ENCODE measurements around the gene TRPC6.
A peak's percentile ranks its signal among the peaks of the same experiment; 100 is the strongest.
"Not testable (repeated sequence)": the region's sequence is repeated elsewhere in the genome, so short reads cannot be mapped to it uniquely, and the experiment has no call there.

Gene TRPC6

DNA sequence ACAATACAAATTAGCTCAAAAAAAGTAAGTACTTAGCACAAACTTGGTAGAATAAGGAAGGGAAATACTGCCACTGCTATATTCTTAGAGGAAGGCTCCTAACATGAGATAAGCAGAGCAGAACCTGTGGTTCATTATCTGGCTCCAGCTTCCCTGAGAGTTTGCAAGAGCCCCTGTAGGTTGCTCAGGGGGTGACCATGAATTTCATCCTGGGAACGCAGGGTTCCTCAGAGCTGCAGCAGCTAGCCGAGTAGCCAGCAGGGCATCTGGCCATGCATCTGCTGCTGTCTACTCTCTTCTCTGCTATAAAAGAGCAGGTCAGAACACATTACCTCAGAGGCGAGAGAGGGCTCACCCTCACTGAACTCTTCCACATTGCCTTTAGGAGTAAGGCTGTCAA is 67.3 kb downstream of the TRPC6 start:
- no peak for DNase-seq

DNA sequence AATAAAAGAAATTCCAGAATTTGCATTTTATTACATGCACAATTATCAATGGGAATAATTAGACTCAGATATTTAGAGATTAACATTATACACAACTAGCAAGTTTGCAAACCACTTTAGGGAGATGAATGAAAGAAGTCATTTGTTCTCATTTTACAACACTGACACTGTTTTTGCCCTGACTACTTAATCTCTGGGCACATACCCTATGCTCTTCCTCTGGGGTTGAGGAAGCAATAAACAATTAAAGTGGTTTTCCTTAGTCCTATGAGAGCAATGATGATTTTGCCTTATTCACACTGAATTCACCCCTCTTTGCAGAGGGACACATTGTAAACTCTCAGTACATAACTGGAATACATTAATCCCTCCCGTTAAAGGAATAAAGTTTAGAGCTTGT is 72.7 kb downstream of the TRPC6 start:
- no peak for DNase-seq

DNA sequence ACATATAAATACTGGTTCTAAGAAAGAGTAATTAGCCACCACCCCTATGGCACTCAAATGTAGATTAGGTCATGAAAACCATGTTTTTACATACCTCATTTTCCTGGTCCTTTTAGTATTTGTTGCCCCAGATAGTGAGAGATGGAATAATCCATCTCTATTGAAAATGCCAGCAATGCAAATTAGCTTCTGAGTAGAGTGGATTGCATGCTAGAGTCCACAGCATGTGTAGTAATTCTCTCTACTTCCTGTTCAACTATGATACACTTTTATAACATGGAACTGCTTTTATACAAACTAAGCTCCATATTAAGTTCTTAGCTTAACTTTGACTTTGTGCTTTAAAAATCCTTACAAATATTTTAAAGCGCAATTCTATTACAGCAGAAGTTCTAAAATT is 73.2 kb downstream of the TRPC6 start:
- DNase-seq = no peak

DNA sequence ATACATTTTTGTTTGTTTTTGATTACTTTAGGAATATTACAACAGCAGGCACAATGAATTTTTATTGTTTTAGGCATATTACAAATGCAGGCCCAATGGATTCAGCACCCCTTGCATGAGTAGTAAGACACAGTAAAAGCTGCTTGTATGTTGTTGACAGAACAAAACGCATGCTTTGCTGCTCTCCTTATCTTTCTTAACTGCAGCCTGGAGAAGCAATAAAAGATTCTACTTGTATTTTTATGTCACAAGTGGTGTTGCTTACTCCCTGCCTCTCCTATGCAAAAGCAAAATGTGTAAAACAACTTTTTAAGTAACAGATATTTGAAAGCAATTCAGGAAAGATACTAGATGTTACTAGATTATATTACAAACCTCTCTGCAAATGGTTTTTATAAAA is 73.9 kb downstream of the TRPC6 start:
- no peak for DNase-seq

DNA sequence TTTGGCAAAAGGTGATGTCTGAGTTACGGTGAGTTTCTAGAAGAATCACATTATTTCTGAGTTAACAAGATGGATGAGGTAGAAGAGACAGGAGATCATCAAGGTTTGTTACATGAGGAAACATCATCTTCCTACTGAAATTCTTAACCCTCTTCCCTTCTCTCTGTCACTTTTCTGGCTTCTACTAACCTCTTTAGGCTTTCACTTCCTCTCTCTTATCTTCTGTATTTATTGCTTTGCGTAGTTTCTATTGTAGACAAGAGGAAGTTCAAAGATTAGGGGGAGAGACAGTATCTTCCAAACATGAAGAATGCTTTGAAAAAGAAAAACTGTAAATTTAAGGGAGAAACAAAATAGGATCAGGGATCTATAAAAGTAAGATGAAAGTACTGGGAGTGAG is 75.4 kb downstream of the TRPC6 start:
- no peak for DNase-seq

DNA sequence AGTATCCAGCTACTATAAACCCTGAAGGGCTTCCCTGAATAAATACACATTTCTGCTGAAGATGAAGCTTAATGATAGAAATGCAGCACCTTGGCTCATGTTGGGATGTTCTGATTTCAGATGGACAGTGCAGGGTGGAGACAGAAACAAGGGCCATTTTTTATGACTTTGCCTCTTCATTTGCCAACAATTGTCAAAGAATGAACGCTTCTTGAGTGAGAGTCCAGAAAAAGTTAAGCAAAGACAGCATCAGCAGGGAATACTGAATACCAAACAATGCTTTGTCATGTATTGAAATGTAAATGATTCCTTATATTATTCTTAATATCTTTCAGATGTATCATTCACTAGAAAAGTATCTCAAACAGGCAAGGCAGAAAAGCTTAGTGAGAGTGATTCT is 84.9 kb downstream of the TRPC6 start:
- DNase-seq = no peak

DNA sequence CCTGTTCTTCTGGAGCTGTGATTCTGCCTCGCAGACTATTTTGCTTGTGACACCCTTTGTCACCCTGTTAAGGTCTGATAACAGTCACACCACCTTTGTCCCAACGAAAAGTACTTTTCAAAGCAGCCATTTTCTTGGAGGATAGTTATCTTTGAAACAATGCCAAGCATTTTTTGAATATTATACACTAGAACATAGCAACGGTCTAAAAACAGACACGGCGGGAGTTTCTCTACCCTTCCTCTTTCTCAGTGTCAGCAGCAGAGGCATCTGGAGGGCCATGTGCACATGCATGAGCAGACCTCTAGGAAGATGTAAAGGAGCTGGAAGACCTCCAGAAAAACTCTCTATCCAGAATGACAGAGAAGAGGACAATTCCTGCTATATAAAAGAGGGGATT is 86.5 kb downstream of the TRPC6 start:
- DNase-seq = no peak

DNA sequence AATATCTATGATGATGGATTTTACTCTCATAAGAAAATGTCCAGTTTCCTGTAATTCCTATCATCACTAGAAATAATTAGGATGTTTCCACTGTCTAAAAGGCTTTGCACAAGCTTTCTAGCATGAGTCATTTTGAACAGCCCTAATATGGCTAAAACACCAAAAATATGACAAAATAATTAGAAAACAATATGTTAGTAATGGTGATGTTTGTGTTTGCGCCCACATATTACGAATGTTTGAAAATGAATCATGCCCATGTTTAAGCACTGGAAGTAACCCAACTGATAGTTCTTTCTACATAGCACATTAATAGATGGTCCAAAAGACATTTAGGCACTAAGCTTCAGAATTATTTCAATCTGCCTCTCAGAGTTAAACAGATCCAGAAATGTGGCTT is 96.0 kb downstream of the TRPC6 start:
- DNase-seq = no peak

DNA sequence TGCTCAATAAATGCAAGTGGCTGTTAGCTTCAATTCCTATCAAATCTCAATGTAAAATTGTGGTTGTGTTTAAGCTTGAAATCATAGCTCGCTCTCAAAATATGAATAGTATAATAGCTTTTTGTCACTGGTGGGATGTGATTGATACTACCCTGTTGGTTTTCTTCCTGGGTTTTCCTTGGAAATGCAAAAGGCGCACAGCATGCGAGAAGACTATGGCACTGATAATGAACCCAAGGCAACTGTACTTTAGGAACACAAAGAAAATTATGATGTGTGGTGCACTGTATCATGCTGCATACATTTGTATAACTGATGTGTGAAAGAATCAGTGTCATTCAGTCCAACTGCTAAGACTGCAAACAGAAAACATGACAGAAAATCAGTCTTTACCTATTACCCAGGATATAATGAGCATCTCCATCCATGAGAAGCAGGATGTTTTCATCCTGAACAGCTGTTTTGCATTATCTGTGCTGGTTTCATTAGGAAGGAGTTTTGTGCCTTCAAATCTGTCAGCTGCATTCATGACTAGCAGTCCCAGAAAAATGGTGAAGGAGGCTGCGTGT is 101.2 kb downstream of the TRPC6 start:
- no peak for DNase-seq

DNA sequence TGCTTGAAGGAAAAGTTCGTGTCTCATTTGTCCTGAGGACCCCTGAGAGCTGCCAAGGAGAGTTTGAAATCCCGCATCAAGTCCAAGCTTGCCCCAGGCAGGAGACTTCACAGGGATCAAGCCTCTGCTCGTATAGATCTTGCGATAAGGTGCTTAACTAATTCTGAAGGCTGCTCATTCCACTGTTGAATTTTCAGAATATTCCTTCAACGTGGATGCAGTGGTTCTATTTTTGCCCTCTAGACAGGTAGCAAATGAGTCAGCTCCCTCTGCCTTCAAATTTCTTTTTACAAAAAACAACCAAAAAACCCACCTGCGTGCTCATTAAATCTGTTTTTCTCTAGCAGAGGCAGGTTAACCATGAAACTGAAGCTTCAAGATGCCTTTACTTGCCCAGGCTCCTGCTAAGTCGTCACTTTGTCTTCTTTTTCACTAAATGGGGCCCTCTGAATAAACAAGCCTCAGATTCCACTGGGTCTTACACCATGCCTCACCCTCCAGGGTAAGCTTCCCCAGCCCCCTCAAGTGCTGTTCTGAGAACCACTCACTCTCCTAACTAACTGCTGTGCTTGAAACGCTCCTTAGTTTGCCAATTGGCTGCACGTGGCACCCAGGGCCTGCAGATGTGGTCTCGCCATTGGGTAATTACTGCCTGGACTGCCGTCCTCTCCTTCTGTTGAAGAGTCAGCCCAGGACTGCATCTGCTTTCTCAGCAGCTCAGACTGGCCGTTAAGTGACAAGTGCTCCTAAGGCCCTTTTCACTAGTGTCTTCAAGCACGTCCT is 105.0 kb downstream of the TRPC6 start:
- DNase-seq = no peak

DNA sequence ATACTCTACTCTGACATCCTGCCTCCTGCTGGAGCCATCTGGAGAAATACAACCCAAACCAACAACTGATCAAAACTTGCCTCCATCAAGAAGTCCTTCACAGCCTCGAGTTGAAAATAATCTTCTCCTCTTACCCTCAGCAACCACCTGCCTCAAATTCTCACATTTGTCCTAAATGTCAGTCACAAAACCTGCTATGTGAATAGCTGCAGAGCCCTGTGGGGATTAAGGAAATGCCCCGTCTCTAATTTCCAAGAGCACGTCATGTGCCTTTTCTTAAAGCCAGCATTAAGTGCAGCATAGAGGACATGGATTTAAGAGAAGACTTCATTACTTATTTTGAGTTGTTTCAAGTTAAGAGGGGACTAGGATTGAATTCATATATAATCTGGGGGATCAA is 105.9 kb downstream of the TRPC6 start:
- no peak for DNase-seq

DNA sequence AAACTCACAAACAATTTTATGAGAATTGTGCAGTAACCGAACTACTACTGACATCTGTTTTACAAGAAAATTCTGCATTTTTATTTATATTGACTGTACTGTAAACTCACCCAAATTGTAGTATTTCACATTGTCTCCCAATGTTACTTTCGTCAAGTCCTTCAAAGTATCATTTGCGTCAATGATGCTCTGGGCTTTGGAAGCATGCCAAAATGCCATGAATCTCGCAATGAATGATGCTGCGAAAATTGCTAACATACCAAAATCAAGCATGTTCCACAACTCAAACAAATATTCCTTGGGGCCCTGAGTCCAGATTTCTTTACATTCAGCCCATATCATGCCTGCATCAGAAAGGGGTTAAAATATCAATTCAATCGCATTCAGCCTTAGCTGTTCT is 107.6 kb downstream of the TRPC6 start:
- DNase-seq = no peak

DNA sequence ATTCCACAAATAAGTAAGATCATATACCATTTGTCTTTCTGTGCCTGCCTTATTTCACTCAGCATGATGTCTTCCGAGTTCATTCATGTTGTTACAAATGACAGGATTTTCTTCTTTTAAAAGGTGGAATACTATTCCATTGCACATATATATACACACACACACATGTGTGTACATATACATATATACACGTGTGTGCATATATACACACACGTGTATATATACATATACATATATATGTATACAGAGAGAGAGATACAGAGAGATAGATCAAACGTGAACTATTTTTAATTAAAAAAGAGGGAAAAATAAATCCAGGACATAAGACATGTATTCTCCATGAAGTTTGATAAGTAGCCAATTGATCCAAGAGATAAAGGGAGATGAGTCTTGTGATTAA is 108.1 kb downstream of the TRPC6 start:
- no peak for DNase-seq

DNA sequence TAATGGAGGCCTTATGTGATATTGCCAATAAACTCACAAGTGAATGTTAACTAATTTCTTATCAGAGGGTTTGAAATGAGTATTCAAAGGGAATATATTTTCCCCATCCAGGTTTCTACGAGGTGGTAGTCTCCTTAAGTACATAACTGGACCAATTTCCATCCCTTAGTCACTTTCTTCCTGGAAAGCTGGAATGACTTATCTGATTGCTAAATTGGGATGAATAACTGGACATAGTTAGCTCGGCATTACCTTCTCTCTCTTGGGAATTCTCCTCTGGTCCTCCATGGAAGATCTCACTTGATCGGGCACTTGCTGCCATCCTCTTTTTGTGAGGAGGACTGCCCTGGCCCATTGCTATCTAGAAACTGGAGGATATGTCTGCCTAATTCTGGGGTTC is 109.1 kb downstream of the TRPC6 start:
- DNase-seq = no peak

DNA sequence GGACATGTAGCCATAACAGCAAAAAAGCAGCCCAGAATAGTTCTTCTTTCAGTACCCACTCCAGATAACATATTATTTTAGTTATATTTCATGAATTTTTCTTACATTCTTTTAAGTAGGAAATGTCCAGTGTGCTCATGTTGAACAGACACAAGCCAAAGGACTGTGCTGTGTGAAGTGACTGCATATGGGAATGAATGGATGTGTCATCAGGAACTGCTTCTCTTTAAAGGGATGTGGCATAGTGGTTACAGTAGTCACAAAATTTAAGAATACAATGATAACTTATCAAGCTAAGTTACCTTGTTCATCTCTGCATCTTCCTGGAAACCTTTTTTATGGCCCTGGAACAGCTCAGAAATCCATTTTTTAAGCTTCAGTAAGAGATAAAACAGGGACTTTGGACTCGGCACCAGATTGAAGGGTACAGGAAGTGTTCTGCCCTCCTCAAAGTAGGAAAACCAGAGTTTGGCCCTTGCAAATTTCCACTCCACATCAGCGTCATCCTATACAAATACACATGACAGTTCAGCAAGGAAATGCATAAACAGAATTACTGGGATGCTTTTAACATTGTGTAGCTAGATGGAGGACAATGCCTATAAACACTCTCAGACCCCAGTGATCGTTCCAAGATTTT is 112.8 kb downstream of the TRPC6 start:
- DNase-seq = no peak

DNA sequence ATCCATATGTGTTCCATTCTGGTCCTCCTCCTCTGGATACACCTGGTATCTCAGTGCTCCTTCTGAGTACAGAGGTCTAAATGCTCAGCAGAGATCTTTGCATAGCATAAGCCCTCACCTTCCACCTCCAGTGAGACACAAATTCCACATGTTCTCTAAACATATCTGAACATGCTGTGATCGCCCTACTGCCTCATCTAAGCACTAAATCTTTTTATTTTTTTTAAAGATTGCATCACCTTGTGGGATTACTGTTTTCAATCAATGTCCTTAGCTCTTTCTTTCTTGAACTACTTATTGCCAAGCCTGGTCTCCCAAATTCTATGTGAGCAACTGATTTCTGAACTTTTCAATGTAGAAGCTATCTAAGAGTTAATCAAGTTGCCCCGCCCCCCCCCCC is 113.4 kb downstream of the TRPC6 start:
- DNase-seq = no peak

DNA sequence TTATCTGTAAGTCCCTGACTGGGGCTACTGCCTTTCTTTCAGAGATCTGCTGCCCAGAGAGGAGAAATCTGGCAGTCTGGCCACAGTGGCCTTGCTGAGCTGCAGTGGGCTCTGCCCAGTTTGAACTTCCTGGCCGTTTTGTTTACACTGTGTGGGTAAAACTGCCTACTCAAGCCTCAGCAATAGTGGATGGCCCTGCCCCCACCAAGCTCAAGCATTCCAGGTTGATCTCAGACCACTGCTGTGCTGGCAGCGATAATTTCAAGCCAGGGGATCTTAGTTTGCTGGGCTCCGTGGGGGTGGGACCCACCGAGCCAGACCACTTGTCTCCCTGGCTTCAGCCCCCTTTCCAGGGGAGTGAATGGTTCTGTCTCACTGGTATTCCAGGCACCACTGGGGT is 117.5 kb downstream of the TRPC6 start:
- no peak for DNase-seq

DNA sequence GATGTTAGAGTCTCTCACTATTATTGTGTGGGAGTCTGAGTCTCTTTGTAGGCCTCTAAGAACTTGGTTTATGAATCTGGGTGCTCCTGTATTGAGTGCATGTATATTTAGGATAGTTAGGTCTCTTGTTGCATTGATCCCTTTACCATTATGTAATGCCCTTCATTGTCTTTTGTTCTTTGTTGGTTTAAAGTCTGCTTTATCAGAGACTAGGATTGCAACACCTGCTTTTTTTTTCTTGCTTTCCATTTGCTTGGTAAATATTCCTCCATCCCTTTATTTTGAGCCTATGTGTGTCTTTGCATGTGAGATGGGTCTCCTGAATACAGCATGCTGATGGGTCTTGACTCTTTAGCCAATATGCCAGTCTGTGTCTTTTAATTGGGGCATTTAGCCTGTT is 119.4 kb downstream of the TRPC6 start:
- not testable (repeated sequence) for DNase-seq

DNA sequence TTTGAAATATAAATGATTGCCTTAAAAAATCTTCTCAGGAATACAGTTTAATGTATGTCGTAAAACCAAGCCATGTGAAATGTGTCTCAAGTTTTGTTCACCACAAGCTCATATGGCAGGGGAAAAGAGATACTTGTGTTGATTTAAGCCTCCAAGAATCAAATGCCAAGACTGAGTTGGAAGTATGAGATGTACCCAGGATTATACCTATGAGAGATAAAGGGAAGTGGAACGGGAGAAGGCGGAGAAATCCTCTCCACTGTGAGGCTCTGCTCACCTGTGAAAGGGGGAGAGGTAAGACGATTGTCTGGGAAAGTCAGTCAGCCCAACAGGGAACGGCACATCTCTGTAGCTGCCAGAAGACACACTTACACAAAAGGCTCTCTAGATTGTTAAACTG is 124.8 kb downstream of the TRPC6 start:
- DNase-seq = no peak

DNA sequence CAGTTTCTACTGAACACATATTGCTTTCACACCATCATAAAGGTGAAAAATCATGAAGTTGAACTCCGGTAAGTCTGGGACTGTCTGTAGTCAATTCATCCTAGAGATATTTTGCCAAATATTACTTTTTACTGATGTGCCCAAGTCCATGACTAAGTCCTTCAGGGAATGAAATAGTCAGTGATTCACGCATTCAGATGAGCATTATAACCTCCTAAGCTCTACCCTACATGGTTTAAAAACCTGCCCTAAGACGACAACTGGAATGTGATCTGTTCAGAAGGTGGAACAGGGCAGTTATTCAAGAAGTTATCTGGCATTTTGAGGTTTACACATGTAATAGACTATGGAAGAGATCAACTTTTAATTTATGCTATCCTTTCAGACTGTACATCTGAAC is 125.6 kb downstream of the TRPC6 start:
- DNase-seq = no peak

DNA sequence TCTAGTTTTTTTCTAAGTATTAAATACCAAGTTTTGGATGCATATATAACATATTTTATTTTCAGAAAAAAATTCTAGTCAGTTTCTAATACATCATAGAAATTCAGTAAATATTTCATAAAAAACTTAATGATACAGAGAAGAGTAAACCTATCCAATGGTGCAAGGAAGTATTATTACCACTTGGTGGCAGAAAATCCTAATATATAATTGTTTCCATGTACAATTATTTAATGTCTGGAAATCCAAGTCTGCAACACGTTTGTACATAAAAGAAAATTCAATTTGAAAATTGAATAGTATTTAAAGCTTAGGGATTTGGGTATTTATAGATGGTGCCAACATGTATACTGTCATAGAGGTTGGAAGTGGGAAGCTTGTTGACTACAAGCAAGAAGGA is 127.0 kb downstream of the TRPC6 start:
- peak; percentile 9 for DNase-seq

DNA sequence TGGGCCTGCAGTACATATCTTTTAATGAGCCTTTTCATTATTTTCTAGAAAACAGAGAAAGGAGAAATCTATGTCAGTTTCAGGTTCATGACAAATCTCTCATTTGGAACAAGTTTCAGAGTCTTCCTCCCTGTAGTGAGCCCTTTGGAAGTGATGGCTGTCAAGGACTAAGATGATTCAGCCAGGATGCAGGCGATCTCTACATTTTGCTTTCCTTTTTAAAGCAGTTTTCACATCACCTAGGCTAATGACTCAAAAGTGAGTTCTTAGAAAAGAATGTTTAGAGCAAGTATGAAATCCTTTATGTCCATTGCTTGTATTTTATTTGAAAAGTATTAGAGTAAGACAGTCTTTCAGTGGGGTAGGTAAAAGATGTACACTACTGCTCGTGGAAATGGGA is 130.1 kb downstream of the TRPC6 start:
- no peak for DNase-seq

DNA sequence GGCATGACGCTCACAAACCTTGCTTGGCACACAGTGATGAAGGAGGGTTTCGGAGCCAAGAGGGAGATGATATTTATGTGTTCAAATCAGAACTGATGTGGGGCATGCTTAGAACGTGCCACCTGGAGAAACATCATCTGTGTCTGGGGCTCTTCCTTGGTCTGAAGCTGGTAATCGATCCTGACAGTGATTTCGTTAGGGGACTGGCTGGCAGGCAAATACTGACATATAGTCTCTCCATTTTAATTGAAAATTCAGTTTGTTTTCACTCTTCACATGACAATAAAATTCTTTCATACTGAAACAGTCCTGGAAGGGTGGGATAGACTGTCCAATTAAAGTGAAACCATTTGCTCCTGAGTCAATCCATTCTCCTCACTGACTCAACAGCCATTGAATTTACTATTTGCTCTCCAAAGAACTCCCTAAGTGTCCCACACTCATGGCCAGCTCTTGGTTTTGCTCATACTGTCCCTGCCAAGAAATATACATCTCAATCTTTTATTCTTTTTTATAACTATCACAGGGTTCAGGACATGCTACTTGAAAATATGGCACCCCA is 134.8 kb downstream of the TRPC6 start:
- DNase-seq = no peak

DNA sequence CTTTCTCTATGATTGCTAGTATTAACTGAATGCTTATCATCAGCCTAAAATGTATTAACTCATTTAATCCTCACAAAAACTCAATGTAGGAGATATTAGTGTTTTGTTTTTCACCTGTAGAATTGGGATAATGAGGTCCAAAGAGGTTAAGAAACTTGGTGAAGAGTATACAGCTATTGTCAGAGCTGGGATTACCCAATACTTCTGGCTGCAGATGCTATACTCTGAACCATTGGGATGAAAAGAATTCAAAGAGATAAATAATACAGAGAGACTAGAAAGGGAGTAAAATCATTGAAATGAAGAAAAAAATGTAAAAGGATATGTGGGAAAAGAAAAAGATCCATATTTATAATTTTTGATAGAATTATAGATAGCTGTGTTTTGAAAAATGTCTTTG is 137.1 kb downstream of the TRPC6 start:
- DNase-seq = no peak

All from NCI-H1105 treated with DMSO at 0.1 percent for 48 hours (cell line).